GM18498 (cell line): ENCODE measurements around the gene MFRP.

Experiments
- ATAC-seq: cut with Tn5 transposase; IDR thresholded peaks from one replicate; pipeline ENCODE4 v1.9.1; 2021; ENCODE audit warnings: mild to moderate bottlenecking, moderate library complexity; ENCODE audit not compliant: unreplicated experiment

Gene MFRP

GRCh38 chr11:119359365-119360214 lies 13.1 kb upstream of the MFRP start:
- no peak for ATAC-seq

GRCh38 chr11:119357074-119357473 lies 10.6 kb upstream of the MFRP start:
- no peak for ATAC-seq

DNA sequence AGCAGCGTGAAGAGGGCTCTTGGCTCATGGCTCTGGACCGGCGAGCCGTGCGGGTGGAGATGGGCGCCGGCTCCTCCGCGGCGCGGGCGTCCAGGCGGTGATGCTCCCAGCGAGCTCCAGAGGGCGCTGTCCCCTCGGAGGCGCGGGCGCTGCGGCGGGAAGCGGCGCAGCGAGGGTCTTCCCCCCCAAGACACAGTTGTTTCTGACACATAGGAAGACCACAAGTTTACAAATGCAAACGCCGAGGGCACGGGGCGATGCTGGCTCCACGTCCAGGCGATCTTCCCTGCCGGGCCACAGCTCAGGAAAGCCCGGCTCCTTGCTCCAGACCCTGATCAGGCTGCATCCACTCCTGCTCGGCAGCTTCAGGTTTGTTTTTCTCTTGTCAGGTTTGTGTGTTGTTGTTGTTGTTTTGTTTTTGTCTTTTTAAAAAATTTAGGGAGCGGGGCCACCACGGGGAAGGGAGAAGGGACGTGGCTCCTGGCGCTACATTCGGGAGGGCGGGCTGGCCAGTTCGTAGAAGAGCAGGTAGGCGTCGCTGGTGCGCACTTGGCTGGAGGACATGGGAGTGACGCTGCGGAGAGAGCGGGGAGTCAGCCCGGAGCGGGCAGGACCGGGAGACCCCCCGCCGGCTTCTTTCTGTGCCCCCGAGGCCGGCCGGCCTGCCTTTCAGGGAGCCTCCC lies 10.0 kb upstream of the MFRP start:
- ATAC-seq = peak; percentile 70

DNA sequence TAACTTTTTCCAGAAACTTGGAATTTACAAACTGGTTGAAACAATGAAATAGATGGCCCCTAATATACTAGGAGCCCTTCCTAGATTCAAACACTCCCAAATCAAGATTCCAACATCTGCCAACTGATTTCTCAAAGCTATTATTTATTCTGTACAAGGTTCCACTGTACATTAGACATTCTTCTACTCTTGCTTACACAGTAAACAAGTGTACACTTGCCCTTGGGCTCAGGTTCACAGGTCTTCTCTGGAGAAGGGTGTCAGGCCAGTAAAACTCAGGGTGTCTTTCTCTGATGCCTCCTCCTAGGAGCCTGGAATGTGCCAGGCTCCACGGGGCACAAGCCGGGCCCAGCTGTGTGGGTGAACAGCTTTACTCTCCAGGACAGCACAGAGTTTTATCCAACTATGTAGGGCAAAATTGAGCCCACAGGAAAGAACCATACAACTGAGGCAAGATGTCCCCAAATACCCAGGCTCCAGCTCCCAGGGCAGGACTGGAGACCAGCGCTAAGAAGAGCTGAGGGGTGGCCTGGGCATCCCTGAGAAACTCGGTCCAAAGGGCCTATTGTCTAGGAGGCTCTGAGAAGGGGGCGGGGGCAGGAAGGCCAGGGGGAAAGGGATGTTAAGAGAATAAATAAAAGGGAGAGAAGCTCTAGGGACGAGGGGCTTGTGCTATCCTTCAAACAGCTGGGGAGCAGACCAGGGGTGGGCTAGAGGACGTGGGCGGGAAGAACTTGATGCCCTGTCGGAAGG lies 8.8 kb upstream of the MFRP start:
- ATAC-seq = no peak

GRCh38 chr11:119352857-119353260 lies 6.4 kb upstream of the MFRP start:
- ATAC-seq = no peak

GRCh38 chr11:119351232-119351631 lies 4.7 kb upstream of the MFRP start:
- ATAC-seq = no peak

GRCh38 chr11:119350302-119350701 lies 3.8 kb upstream of the MFRP start:
- ATAC-seq = no peak

- ATAC-seq = no peak
Measured at GRCh38 chr11:119347940-119348605, 1.6 kb upstream of the MFRP start.

GRCh38 chr11:119347242-119347641 lies 737 bp upstream of the MFRP start:
- ATAC-seq = no peak

DNA sequence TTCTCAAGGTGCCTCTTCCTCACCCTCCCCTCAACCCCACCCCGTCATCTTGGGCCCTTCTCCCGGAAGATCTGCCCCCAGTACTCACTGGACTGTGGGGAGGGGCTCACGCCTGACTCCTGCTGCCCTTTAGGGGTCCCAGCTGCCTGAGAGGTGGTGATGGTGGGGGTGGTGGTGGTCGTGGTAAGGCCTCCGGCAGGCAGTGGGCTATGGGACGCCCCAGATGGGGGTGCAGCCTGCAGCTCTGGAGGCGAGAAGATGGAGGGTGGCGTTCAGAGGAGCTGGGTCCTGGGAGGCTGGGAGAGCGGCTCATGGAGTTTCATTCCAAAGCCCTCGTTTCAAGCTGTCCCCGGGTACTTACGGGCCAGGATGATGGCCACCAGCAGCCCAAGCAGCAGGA lies 820 bp downstream of the MFRP start:
- ATAC-seq = no peak

DNA sequence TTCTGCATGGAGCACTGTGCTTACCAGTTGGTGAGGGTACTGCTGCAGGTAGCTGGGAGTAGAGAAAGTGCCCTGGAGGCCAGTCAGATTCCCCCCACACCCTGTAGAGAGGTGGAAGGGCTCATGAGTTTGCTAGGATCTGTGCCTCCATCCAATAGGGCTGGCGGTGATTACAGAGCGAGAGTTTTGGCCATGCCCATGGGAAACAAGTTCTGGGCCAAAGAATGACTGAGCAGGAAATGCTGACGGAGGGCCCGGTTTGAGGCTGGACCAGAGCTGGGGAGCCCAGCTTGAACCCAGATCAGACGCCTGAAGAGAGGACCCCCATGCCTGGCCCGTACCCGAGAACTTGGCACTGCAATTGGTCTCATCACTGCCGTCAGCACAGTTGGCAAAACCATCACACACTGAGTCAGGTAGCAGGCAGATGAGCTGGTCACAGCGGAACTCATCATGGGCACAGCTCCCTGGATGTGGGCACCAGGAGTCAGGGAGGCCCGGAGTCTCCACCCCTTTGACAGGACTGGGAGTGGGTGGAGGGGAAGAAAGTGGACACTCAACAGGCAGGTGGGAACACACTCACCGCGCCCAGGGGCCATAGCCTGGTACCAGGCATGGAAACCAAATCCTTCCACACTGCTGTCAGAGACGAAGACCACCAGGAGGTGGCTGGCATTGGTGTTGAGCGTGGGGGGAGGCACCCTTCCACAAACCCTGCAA lies 2.1 kb downstream of the MFRP start:
- no peak for ATAC-seq

DNA sequence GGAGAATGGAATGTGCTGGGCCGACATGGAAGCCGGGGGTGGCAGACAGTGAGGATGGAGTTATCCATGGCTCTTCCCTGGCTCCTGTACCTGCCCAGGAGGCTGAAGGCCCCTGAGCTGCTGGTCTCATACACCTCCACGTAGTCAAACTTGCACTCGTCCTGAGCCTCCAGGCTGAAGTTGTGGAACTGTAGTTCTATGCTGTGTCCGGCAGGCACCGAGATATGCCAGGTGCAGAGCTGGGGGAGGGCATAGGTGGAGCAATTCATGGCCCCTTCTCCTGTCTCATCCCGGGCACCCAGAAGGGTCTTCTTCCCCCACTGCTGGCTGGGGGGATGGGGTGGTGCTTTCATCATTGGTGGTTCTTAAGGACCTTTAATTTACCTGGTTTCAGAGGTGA lies 2.8 kb downstream of the MFRP start:
- ATAC-seq = no peak

- no peak for ATAC-seq
Measured at GRCh38 chr11:119342362-119343130, 4.0 kb downstream of the MFRP start.

GRCh38 chr11:119342023-119342300 lies 4.5 kb downstream of the MFRP start:
- ATAC-seq = no peak

- ATAC-seq = no peak
Measured at GRCh38 chr11:119341222-119342022, 5.1 kb downstream of the MFRP start.

- no peak for ATAC-seq
Measured at GRCh38 chr11:119340335-119341221, 5.9 kb downstream of the MFRP start, which contains the start of gene C1QTNF5. Gene C1QTNF5 (minus strand): TSS chr11:119340883. CDS start chr11:119340397, 486 bp downstream.

DNA sequence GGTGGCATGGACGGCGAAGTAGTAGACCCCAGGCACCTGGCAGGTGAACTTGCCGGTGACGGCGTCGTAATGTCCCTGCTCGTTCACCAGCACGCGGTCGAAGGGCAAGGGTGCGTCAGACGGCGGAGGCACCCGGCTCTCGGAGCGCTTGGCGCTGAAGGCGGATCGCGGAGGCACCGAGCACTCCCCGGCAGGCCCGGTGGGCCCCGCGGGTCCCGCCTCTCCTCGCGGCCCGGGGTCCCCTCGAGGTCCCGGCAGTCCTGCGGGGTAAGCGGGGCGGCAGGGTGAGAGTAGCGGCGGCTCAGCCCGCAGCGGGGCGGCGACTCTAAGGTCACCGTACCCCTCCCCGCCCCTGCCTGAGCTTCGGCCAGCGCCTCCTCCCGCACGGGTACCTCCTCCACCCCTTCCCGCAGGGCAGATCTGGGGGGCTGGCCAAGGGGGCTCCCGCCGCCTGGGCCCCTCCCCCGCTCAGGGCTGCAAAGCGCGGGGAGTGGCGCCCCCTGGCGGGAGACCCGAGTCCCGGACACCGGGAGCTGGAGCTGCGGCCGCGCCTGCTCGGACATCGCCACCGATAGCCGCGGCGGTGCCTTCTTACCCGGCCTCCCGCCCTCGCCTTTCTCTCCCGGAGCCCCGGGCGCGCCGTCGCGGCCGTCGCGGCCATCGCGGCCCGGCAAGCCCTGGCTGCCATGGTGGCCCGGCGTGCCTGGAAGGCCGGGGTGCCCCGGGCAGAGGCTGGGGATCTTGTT lies 6.7 kb downstream of the MFRP start:
- no peak for ATAC-seq
